Heart left ventricle (tissue), 13 donors: Measurements from ENCODE around the gene CATSPERD.

ENCODE experiments used
- POLR2A ChIP-seq, 2 donors: fragments of 450-650 bp; IDR thresholded peaks; one replicate each; pipeline ENCODE4 v1.6.1; 2017; ENCODE audit warnings: antibody characterized with exemption in 2 of 2, mild to moderate bottlenecking in 2 of 2, moderate library complexity in 2 of 2
- TF ChIP-seq, protein P1 (sequence below), 12 donors: fragments of 200-600 bp; sonication (generic) in 4 of 12; IDR thresholded peaks; one replicate each; pipeline versions ENCODE4 v1.5.0 to v1.8.0; 2018 to 2022; ENCODE audit warnings: antibody characterized with exemption in 12 of 12, mild to moderate bottlenecking in 5 of 12
- donor health status: ischemic (EF 13 %, LVEDD 7.1; RV severe dilation, severe dysfunction).
- donor health status: DM: no; HTN: yes; CAD: no.
- donor health status: DM: no; HTN: no; CAD: no.
- donor health status: ischemic (EF 25% LVEDD 6.9; RV normal size, moderate dysfunction).
- donor health status: ischemic (EF 25% LVEDD 5.7; RV mildly dilated, moderate dysfunction).
- donor health status: ischemic (EF 35%, LVEDD 5.7; RV mildly dilated, moderate dysfunction).
- donor health status: nonischemic (EF 11% LVEDD 7.7; RV severe dilation, severe dysfunction).
- donor health status: DM: yes; HTN: yes; CAD: no.
- donor health status: PGD.
- donor health status: ischemic (EF 29% LVEDD 5.4; RV normal size, mild dysfunction).
- donor health status: nonischemic (EF 23%, LVEDD 6.1; RV moderate dilation, normal function).

DNA sequence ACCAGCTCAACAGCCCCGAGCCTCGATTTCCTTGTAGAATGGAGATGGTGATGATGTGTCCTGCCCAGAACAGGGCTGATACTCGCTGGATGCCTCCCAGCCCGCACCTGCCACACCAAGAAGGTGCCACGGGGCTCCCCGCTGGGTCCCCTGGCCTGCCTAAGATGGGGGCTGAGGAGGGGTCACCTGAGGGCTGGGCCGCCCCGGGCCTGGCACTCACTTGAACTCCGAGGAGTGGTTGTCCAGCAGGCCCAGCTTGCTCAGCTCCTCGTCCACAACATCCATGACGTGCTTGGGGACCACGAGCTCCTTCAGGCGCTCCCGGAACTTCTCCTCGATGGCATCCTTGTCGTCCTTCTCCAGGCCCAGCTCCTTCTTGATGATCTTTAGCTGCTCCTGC is 14.9 kb upstream of the CATSPERD start:
- no peak for TF ChIP-seq POLR2A (IDR thresholded peaks at IDR 0.05)
- TF ChIP-seq, protein P1, sequence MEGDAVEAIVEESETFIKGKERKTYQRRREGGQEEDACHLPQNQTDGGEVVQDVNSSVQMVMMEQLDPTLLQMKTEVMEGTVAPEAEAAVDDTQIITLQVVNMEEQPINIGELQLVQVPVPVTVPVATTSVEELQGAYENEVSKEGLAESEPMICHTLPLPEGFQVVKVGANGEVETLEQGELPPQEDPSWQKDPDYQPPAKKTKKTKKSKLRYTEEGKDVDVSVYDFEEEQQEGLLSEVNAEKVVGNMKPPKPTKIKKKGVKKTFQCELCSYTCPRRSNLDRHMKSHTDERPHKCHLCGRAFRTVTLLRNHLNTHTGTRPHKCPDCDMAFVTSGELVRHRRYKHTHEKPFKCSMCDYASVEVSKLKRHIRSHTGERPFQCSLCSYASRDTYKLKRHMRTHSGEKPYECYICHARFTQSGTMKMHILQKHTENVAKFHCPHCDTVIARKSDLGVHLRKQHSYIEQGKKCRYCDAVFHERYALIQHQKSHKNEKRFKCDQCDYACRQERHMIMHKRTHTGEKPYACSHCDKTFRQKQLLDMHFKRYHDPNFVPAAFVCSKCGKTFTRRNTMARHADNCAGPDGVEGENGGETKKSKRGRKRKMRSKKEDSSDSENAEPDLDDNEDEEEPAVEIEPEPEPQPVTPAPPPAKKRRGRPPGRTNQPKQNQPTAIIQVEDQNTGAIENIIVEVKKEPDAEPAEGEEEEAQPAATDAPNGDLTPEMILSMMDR (IDR thresholded peaks at IDR 0.05): no peak
